TTC549 (cell line): ENCODE results near the gene VWA7.
"Not testable (repeated sequence)": the region's sequence is repeated elsewhere in the genome, so short reads cannot be mapped to it uniquely, and the experiment has no call there.

ENCODE experiments used
- FAIRE-seq: peaks from 2 replicates; lab custom pipeline; 2012; peaks lifted over from hg19 to GRCh38; lab: Jason Lieb, UNC

VWA7 gene

DNA sequence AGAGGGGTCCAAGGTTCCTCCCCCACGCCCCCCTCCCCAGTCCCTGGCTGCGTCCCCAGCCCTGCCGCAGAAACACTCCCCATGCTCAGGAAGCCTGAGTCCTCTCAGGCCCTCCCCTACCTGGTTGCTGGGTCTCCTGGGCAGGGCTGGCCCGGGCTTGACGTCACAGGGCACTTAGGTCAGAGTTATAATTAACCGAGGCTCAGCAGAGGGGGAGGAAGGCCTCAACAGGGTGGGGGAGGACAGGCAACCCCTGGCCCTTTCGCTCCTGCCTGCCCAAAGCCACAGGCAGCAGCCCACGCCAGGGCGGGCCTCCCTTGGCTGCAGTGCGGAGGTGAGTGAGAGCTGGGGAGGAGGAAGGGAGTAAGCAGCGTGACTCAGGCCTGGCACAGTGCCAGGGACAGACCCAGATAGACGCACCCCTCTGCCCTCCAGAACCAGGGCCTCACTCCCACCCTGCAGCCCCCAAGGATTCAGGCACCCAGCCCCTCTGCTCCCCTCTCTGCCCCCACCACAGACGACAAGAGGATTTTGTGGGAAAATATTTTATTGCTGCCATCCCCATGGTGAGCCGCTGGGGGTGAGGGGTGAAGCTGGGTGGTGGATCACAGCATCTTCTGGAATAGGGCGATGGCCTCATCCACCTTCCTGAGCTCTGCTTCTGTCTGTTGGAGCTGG, at the start of gene VWA7:
TSS of gene VWA7 (minus strand) at position 340 of the 678 bp plus-strand sequence. CDS start 549 bp downstream, outside the sequence.
- FAIRE-seq, result no peak

DNA sequence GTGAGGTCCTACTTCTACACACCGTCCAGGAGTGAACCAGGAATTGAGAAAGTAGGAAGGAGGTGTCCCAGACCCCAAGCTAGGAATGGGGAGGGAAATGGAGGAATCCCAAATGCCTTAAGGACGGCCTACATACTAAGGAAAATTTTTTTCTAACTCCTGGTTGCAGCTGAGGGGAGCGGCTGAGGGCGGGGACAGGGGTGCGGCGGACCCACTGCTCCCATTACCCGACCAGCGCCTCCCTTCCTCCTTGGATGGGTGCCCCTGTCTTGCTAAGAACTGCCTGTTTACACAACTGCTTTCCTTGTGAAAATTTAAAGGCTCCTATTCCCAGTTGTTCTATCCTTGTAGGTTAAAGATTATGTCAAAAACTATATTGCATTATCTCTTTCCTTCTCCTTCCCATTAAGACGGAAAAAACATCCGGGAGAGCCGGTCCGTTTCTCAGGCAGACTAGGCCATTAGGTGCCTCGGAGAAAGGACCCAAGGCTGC, 49.7 kb upstream of the VWA7 start:
- FAIRE-seq, result no peak

- FAIRE-seq, result no peak
Observed at GRCh38 chr6:31825553-31825952, 48.4 kb upstream of the VWA7 start.

- not testable (repeated sequence) for FAIRE-seq
Observed at GRCh38 chr6:31823592-31824196, 46.6 kb upstream of the VWA7 start.

DNA sequence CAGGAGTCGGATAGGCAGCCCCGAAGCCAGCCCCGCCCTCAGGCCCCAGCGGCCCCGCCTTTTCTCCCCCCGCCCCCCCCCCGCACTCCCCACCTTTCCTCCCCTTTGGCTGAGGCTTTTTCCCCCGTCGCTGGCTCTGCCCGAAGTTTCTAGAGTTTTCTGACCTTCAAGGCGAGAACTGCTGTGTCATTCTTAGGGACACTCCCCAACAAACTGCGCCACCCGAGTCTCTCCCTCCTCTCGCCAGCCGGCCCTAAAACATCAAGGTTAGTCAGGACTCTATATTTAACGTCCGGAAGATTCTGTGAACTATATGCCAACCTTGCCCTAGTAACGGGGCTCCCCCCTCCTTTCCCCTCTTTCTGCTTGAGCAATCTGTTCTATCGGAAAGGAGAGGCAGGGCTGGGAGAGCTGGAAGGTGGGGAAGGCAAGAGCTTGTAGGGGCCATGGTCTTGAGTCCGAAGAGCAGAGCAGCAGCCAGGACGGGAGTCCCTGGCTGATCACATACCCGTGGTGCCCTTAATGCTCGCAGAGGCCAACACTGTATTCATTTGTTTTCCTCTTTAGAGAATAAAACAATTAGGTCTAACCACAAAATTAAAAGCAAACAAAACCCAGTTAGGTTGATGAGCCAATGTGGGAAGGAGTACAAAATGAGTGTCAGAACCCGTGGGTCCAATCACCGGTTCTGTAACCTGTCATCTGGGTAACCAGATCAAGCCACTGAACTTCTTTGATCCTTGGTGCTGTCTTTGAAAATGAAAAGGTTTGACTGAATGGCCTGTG, 45.1 kb upstream of the VWA7 start:
- no peak for FAIRE-seq

DNA sequence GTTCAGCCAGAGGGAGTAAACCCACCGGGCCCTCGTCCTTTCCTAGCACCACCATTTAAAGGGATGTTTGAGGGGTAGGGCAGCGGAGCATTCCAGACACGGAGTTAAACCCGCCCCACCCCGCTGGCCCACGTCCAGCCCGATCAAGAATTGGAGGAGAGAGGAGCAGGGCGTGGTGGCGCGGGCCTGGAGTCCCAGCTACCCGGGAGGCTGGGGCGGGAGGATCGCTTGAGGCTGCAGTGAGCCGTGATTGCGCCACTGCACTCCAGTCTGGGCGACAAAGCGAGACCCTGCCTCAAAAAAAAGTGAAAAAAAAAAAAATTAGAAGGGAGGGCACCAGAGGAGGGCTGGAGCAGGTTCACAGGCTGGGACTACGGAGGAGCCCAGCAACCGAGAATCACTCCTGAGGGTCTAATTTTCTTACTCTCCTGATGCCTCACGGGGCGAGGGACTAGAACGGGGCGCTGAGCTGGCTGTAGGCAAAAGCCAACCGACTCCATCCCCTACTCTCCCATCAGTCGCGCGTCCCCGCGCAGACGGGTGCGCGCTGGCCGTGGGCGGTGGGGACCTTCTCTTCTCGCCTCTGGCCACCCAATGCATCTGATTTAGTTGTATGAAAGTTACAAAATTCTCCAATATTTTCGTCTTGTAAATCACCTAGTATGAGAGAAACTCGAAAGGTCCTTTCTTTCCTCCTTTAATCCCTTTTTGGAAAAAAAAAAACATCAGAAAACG, 44.3 kb upstream of the VWA7 start:
- no peak for FAIRE-seq

DNA sequence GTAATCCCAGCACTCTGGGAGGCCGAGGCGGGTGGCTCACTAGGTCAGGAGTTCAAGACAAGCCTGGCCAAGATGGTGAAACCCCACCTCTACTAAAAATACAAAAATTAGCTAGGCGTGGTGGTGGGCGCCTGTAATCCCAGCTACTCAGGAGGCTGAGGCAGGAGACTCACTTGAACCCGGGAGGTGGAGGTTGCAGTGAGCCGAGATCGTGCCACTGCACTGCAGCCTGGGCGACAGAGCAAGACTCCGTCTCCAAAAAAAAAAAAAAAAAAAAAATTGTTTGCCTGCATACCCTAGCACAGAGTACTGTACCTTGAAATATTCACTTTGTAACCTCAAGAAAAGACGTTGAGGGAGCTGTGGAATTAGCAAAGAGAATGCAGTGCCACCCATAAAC, 43.3 kb upstream of the VWA7 start:
- FAIRE-seq, result not testable (repeated sequence)

GRCh38 chr6:31819871-31820299, 42.8 kb upstream of the VWA7 start:
- FAIRE-seq, result no peak

DNA sequence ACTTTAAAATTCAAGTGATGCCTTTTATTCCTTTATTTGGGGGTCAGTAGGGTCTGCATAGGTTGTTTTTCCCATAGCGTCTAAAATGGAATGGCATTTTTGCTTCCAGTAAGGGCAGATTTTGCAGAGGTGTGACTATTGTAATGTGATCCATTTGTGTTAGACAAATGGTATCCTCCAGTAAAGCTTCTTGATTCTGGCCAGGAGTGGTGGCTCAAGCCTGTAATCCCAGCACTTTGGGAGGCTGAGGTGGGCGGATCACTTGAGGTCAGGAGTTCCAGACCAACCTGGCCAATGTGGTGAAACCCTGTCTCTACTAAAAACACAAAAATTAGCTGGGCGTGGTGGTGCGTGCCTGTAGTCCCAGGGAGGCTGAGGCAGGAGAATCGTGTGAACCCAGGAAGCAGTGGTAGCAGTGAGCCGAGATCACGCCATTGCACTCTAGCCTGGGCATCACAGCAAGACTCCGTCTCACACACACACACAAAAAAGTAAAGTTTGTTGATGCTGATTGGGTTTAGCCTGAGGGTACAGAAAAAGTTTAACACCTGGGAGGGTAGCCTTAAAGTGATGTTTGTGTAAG, 40.9 kb upstream of the VWA7 start:
- FAIRE-seq, result not testable (repeated sequence)

GRCh38 chr6:31817133-31817928, 40.2 kb upstream of the VWA7 start:
- FAIRE-seq, result not testable (repeated sequence)

DNA sequence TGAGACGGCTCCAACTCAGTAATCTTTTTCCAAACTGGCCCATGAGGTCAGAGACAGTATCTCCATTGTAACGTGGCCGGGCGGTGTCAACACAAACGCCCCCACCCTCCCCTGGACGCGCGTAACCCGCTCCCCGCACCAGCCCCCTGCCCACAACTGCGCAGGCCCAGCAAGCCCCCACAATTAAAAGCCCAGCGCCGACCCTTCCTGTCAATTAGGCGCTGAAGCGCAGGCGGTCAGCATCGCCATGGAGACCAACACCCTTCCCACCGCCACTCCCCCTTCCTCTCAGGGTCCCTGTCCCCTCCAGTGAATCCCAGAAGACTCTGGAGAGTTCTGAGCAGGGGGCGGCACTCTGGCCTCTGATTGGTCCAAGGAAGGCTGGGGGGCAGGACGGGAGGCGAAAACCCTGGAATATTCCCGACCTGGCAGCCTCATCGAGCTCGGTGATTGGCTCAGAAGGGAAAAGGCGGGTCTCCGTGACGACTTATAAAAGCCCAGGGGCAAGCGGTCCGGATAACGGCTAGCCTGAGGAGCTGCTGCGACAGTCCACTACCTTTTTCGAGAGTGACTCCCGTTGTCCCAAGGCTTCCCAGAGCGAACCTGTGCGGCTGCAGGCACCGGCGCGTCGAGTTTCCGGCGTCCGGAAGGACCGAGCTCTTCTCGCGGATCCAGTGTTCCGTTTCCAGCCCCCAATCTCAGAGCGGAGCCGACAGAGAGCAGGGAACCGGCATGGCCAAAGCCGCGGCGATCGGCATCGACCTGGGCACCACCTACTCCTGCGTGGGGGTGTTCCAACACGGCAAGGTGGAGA, 38.1 kb upstream of the VWA7 start, which contains the start of the genes HSPA1A and HSPA1L:
TSS of gene HSPA1A (plus strand) at position 519 of the 814 bp plus-strand sequence. CDS start at position 733, 214 bp downstream.
TSS of gene HSPA1L (minus strand) at position 259 of the 814 bp plus-strand sequence. CDS start 3,311 bp downstream, outside the sequence.
- FAIRE-seq, result no peak

DNA sequence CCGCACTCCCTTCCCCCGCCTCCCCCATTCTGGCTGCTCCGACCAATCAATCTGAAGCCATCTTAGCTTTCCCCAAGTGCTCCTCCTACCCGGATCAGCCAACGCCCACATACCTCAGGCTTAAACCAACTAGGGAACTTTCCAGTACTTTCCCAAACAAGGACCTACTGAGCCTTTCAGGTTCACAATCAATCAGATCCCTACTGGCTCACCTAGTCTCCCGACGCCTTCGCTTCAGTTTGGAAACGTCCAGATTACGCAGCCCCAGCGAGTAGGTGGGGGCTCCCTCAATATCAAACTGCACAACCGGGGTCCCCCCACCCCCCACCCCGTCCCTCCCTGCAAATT, 37.5 kb upstream of the VWA7 start:
- FAIRE-seq, result no peak

- no peak for FAIRE-seq
Observed at GRCh38 chr6:31813465-31813849, 36.3 kb upstream of the VWA7 start.

DNA sequence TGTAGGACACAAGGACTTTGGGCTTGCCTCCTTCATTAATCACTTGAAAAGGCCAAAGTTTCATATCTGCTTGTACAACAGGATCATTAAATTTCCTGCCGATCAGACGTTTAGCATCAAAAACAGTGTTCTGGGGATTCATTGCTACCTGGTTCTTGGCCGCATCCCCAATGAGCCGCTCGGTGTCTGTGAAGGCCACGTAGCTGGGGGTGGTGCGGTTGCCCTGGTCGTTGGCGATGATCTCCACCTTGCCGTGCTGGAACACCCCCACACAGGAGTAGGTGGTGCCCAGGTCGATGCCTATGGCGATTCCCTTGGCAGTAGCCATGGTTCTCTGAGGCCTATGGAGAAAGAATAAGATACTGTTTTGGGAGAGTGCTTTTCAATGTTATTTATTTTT, 34.5 kb upstream of the VWA7 start:
- FAIRE-seq, result no peak

DNA sequence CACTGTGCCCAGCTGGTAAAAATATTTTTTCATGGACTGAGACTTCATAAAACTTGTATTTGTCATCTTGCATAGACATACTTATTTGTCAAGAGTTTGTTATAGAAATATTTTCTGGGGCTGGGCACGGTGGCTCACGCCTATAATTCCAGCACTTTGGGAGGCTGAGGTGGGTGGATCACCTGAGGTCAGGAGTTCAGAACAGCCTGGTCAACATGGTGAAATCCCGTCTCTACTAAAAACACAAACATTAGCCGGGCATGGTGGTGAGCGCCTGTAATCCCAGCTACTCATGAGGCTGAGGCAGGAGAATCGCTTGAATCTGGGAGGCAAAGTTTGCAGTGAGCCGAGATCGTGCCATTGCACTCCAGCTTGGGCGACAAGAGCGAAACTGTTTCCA, 31.5 kb upstream of the VWA7 start:
- not testable (repeated sequence) for FAIRE-seq

DNA sequence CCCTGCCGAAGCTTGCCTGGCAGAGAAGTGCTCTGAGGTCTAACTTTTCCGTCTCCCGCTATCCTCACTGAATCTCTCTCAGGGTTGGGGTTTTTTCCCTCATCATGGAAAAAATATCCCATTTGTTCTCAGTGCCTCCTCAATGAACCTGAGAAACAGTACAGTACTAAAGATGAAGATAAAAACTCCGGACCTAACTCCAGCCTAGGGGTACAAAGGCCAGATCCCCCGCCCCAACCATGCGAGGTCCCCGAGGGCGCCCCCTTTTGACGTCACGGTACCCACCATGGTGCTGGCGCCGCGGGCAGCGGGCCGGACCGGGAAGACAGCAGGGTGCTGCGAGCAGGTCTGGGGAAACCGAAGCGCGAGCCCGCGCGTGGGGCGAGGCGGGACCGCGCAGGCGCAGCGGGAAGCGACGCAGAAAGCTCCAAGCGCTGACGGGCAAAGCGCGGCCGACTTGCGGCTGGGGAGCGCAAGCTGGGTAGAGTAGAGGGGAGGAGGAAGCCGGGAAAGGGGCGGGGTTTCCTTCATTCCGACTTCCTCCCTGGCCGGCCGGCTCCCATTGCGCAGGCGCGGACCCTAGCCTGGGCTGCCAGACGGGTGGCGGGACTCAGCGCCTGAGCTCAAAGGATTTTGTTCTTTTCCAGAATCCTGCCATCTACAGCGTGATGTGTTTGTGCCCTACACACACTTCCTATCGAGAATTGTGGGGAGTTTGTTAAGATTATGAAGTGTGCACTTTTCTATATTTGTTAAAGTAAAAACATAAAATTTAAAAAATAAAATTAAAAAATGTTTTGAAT, 29.5 kb upstream of the VWA7 start, which contains the start of gene LSM2:
TSS of gene LSM2 (minus strand) at position 497 of the 803 bp plus-strand sequence. CDS start at position 288, 209 bp downstream.
- peak; percentile 9 for FAIRE-seq

DNA sequence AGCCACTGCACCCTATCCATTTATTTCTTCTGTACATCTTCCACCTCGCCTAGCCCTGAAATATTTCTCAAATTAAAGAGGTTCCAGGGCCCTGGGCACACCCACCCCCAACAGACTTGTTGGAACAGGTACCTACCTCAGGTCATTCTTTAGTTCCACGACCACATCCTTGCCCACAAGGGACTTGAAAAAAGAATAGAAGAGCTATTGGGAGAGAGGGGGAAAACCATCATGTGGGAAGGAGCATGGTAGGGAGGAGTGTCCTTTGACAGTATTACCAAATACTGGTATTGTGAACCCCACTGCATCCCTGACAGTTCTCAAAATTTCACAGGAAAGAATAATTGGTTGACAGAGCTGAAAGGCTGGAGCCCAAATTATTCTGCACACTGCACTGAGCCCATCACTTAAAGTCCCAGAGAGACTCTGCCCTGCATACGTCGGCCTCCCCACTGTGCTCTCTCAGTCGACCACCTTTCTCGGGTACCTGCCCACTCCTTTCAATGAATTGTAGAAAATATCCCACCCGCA, 28.9 kb upstream of the VWA7 start:
- FAIRE-seq, result no peak

DNA sequence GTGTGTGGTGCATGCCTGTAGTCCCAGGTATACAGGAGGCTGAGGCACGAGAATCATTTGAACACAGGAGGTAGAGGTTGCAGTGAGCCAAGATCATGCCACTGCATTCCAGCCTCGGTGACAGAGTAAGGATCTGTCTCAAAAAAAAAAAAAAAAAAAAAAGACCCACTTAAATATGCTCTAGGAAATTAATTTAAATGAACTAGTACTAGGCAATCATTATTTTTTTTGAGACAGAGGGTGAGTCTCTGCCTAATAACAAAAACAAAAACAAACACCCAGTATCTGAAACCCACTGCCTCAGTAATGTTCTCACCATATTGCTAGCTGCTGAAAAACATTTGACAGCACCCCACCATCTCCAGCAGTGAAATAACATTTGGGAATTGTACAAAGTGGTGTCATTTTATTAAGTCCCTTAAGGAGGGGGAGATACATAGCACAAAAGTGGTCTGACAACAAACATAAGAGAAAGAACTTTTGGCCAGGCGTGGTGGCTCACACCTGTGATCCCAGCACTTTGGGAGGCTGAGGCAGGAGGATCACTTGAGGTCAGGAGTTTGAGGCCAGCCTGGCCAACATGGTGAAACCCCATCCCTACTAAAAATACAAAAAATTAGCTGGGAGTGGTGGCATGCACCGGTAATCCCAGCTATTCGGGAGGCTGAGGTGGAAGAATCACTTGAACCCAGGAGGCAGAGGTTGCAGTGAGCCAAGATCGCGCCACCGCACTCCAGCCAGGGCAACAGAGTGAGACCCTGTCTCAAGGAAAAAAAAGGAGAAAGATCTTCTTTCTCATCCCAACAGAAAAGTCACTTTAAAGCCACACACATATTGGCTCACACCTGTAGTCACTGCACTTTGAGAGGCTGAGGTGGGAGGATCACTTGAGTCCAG, 24.2 kb upstream of the VWA7 start:
- not testable (repeated sequence) for FAIRE-seq
